GM19239 (cell line): ENCODE results near the gene PRKCG.
"Not testable (repeated sequence)": the region's sequence is repeated elsewhere in the genome, so short reads cannot be mapped to it uniquely, and the experiment has no call there.

Experiments
- DNase-seq: peaks from one replicate; pipeline ENCODE4 v3.0.0; 2011; ENCODE audit warnings: low spot score; ENCODE audit not compliant: insufficient read length
- FAIRE-seq: peaks from 2 replicates; lab custom pipeline; 2011; peaks lifted over from hg19 to GRCh38; lab: Jason Lieb, UNC

PRKCG gene

DNA sequence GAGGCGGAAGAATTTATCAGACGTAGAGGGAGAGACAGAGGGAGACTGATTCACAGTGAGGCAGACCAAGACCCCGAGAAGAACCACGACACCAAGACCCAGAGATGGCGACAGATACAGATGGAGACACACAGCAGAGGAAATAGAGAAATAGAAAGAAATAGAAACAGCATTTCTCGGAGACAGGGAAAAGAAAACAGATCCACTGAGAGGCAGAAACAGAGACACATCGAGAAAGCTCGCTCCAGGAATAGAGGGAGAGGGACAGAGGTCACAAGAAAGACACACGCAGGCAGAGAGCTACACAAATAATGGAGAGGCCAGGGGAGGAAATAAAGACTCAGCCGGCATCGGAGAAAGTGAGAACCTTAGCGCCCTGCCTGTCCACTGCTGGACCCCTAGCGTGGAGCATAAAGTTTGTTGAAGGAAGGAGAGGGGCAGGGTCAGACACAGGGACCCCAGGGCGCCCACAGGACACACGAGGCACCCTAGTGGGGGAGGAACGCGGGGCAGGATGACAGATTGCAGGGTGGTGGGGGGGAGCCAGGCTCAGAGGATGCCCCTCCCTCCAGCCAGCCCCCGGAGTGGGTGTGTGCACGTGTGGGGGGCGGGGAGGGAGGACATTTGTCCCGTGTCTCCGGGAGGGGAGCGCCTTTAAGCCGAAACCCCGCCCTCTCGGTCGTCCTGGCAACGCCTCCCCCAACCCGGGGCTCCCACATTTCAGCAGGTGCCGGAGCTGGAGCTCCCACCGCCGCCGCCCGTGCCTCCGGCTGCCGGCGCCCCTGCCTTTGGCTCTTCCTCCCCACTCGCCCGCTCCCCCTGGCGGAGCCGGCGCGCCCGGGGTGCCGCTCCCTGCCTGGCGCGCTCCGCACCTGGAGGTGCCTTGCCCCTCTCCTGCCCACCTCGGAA lies at the start of gene PRKCG:
Gene PRKCG, plus strand, starts transcription at position 716 of the 909 bp plus-strand sequence. CDS start 298 bp downstream, outside the sequence.
- FAIRE-seq (no peak), DNase-seq (no peak)

DNA sequence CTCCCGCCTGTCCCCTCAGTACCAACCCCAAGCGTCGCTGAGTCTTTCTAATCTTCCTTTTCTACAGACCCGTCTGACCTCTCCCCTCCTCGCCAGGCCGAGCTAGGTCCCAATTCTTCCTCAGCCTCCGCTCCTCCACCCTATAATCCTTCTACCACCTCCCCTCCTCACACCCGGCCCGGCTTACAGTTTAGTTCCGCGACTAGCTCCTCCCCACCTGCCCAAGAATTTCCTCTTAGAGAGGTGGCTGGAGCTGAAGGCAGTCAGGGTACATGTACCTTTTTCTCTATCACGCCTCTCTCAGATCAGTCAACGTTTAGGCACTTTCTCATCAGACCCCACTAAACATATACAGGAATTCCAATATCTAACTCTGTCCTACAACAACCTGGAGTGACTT lies 49.1 kb upstream of the PRKCG start:
- DNase-seq, FAIRE-seq: not testable (repeated sequence)

DNA sequence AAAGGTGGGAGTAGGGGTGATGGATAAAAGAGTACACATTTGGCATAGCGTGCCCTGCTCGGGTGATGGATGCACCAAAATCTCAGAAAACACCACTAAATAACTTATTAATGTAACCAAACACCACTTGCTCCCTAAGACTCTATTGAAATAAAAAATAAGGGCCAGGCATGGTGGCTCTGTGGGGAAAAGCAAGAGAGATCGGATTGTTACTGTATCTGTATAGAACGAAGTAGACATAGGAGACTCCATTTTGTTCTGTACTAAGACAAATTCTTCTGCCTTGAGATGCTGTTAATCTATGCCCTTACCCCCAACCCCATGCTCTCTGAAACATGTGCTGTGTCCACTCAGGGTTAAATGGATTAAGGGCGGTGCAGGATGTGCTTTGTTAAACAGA lies 43.6 kb upstream of the PRKCG start:
- not testable (repeated sequence) for DNase-seq, FAIRE-seq

DNA sequence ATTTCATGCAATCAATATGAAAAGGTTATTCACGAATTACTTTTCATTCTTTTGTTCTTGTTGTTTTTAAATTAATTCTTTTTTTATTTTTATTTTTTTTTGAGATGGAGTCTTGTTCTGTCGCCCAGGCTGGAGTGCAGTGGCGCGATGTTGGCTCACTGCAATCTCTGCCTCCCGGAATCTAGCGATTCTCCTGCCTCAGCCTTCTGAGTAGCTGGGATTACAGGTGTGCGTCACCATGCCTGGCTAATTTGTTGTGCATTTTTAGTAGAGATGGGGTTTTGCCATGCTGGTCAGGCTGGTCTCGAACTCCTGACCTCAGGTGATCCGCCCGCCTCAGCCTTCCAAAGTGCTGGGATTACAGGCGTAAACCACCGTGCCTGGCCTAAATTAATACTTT lies 41.8 kb upstream of the PRKCG start:
- FAIRE-seq, DNase-seq: not testable (repeated sequence)

DNA sequence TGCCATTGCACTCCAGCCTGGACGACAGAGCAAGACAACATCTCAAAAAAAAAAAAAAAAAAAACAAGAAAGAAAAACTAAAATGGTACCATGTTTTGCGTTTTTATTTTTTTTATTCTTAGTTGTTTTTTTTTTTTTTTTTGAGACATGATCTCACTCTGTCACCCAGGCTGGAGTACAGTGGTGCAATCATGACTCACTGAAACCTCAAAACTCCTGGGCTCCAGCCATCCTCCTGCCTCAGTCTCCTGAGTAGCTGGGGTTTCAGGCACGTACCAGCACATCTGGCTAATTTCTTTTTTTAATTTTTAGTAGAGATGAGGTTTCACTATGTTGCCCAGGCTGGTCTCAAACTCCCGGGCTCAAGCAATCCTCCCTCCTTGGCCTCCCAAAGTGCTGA lies 41.1 kb upstream of the PRKCG start:
- FAIRE-seq, DNase-seq: not testable (repeated sequence)

DNA sequence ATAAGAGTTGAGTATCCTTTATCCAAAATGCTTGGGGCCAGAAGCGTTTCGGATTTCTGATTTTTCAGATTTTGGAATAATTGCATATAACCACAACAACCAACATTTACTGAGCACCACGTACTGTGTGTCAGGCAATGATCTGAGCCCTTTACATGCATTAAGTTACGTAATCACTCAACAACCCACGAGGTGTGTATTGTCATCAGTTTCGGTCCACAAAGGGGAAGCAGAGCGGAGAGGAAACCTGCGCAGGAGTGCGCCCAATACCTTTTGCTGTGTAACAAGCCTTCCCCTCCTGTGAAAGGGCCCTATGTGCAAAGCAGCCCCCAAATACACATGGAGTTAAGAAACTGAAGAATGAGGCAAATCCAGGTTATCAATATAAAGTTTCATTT lies 37.1 kb upstream of the PRKCG start:
- no peak for FAIRE-seq
- DNase-seq, result no peak

DNA sequence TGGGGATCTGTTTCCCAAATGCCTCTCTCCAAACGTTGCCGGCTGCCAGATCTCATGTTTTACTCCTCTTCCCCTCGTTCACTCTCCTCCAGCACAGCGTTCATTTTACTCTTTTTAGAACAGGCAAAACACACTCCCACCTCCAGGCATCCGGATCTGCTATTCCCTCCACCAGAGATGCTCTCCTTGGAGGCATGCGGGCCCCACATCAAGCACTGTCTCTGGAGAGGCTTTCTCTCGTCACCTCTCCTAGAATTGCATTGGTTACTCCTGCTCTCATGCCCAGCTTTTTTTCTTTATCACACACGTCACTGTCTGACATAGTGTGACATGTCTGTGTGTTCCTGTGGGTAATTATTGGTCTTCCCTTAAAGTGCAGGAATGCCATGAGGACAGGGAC lies 34.4 kb upstream of the PRKCG start:
- no peak for FAIRE-seq

DNA sequence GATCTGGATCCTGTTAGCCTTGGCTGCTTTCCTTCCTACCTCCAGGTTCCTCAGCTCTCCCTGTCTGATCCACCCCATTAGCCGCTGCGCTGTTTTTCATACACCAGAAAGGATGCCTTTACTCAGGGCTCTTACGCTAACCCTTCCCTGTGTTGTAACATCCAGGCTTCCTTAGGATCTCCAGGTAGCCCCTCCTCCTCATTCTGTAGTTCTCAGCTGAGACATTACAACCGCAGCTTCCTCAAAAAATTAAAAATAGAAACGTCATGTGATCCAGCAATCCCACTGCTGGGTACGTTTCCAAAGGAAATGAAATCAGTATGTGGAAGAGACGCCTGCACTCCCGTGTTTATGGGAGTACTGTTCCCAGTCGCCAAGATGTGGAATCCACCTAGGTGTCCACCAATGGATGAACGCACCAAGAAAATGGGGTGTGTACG lies 32.7 kb upstream of the PRKCG start:
- no peak for FAIRE-seq
- DNase-seq, result no peak

More for the DNA sequence above, 34.4 kb upstream of the PRKCG start:
- no peak for DNase-seq

DNA sequence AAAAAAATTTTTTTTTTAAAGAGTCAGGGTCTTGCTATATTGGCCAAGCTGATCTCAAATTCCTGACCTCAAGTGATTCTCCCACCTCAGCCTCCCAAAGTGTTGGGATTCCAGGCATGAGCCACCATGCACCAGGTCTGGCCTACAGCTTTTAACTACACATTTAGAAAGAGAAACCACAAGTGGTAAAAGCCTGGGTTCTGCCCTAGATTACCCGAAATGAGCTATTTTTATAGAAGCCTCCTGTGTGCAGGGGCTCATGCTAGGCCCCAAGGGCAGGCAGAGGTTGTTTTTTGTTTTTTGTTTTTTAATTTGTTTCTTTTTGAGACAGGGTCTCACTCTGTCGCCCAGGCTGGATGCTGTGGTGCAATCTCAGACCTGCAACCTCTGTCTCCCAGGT lies 28.3 kb upstream of the PRKCG start:
- DNase-seq (no peak), FAIRE-seq (no peak)

DNA sequence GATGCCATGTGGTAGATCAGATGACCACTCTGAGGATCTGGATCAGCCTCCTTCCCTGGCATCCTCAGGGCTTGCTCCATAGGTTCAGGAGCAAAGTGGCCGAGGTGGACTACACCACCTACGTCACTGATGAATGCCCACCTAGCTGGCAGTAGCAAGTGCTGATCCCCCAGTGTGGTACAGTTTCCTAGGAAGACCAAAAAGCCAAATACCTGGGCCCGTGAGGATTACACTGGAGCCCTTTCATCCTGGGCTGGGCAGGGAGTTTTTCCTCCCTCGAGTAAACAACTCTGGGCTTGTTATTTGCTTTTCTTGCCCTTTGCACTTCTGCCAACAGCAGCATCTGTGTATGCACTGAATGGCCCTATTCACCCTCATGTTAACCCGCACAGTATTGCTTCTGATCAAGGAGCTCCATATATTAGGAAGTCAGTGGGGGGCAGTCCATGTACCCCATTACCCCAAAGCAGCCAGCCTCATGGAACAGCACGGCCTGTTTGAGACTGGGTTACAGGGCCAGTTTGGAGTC lies 17.6 kb upstream of the PRKCG start:
- no peak for FAIRE-seq
- no peak for DNase-seq

DNA sequence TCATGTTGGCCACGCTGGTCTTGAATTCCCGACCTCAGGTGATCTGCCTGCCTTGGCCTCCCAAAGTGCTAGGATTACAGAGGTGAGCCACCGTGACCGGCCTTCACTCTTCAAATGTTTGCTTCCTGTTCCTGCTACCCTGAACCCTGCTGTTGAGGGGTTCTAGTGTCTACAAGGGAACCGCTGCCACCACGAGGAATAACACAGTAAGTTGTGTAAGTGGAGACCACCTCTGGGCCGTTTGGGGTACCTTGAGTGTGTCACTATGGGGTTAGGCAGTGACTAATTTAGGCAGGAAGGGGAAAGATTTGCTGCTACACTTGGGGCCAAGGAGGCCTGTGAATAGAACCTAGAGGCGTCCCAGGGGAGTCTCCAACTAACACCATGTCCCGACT lies 16.5 kb upstream of the PRKCG start:
- DNase-seq, result no peak
- no peak for FAIRE-seq

DNA sequence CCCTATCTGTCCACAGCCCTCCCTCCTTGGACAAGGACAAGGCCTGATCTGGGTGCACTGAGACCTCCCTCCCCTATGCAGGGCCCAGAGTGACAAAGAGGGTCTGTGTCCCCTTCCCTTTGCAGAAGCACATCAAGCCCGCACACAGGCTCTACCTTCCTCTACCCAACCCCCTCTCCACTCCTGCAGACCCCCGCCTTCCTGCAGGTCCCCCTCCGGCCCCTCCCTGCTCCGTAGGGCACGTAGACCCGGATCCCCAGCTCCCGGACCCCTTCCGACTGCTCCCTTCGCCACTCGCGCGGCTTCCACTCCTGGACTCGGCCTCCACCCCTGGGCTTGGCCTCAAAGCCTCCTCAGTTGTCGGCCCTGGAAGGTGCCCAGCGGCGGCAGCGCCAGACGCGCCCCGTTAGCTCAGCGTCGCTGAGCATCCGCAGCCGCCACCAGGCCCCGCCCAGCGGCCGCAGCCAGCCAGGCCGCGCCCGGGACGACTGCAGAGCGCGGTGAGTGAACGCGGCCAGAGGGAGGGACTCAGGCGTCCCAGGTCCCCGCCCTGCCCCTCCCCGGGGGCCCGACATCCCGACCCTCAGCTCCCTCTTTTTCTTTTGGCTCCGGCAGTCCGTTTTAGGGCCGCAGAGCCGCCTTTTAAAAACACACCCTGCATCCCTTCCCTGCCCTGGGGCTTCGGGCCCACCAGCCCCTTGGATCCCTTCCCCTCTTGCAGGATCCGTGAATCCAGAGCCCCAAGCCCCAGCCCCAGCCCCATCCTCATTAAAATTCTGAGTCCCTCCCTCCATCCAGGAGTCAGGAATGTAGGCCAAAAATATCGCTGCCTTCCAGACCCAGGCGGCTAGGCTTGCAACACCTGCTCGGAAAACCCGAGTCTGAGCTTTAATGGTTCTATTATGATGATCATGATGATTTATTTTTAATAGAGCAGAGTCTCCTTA lies 15.8 kb upstream of the PRKCG start:
- DNase-seq (no peak), FAIRE-seq (no peak)

DNA sequence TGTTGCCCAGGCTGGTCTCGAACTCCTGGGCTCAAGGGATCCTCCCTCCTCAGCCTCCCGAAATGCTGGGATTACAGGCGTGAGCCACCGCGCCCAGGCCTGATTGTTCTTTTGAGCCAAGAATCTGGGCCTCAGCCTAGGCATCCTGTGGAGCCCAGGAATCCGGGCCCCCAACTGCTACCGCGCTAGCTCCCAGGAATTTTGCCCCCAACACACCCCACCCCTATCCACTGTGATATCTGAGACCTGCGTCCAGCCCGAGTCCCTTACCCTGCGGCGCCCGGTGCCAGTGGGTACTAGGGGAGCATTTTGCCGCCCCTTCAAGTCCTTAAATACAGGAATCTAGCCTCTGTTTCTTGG lies 15.2 kb upstream of the PRKCG start:
- DNase-seq (no peak), FAIRE-seq (no peak)

DNA sequence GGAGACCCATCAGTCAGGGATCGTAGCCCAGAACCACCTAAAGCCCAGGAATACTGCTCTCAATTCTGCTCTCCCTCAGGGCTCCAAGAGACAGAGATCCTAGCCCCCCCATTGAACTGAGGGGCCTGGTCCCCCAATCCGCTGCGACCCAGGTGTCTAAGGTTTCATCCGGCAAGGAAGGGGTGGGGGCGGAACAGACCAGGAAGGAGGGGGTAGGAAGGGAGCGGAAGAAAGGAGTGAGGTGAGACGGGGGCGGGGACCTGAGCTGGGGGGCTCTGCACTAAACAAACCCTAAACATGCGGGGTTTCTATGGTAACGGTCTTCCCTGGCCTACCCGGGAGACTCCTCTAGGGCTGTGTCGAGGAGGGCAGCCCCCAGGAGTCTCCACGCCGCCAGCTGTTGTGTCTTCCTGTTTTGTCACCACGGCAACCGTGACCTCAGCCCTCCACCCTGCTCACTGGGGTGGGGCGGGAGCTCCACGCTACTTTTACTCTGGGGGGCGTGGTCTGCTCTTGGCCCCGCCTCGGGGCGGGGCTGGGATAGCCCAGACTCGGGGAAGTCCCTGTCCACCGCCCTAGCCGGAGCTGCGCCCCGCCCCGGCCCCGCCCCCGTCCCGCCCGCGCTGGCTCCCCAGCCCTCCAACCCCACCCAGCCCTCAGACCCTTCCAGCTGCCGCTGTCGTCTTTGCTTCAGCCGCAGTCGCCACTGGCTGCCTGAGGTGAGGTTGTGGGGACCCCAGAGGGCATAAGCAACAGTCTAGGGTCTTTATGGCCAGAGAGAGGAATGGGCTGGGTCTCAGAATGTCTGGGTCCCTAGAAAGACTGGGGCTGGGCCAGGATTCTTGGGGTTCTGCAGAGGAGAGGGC lies 14.5 kb upstream of the PRKCG start, which contains the start of gene MYADM:
Gene MYADM, plus strand, starts transcription at position 659 of the 866 bp plus-strand sequence. CDS start 5,647 bp downstream, outside the sequence.
- DNase-seq, result peak; percentile 88
- FAIRE-seq, result peak; percentile 53

DNA sequence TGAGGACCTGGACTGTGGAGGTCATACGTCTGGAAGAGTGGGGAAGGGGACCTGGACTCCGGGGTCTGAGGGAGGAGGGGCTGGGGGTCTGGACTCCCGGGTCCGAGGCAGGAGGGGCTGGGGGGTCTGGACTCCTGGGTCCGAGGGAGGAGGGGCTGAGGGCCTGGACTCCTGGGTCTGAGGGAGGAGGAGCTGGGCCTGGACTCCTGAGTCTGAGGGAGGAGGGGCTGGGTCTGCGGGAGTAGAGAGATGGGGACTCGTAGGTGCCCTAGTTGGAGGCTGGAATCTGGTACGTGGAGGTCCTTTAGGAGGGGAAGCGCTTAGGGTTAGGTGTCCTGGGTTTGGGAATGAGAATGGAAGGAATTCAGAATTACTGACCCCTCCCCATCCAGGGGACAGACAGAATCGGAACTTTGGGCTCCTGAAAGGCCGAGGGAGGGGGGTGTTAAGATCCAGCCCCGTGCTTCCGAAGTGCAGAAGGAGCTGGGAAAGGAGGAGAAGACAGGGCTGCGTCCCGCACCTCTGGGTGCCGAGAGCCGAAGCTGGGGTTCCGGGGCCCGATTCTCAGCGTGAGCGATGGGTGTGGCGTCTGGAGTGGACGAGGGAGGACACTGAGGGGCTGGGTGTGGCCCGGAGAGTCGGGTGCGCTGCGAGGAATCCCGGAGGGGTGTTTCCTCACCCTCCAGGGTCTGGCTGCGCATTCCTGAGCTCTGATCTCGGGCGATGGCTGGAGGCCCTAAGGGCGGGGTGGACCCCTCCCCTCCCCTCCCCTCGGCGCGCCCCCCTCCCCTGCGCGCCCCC lies 13.7 kb upstream of the PRKCG start:
- no peak for DNase-seq
- peak; percentile 37 for FAIRE-seq

DNA sequence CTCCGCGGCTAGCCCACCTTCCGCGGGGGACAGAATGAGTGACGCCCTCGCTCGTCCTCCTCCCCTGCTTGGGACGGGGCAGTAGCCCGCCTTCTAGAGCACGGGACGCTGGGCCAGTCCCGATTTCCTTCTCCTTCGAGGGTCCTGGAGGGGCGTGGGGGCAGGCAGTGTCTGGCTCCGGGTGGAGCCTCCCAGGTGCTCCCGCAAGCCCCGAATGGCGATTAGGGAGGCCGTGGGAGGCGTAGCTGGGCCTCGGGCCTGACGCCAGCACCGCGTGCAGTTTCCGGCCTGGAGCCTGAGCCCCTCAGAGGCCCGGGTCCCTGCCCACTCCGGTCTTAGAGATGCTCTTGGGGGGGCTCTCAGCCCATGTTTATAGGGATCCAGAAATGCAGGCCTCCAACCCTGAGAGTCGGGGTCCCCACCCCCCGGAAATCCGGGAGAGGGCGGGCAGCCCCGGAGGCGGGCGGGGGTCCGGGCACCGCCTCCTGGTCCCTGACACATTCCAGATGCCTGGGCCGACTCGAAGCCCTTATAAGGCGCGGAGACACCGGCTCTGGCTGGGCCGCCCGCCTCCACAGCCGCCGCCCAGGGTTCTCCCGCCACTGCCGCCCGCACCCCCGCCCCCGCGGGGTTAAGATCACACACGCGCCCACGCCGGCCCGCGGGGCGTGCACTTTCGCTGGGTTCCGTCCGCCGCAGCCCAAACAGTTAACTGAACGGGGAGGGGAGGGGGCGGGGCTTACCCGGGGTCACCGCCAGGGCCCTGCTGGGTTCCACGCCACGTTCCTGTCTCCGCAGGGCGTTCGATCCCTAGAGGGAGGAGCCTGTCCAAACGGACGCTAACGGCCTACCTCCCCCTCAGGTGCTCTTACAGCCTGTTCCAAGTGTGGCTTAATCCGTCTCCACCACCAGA lies 12.8 kb upstream of the PRKCG start:
- peak; percentile 84 for DNase-seq
- FAIRE-seq, result peak; percentile 73

DNA sequence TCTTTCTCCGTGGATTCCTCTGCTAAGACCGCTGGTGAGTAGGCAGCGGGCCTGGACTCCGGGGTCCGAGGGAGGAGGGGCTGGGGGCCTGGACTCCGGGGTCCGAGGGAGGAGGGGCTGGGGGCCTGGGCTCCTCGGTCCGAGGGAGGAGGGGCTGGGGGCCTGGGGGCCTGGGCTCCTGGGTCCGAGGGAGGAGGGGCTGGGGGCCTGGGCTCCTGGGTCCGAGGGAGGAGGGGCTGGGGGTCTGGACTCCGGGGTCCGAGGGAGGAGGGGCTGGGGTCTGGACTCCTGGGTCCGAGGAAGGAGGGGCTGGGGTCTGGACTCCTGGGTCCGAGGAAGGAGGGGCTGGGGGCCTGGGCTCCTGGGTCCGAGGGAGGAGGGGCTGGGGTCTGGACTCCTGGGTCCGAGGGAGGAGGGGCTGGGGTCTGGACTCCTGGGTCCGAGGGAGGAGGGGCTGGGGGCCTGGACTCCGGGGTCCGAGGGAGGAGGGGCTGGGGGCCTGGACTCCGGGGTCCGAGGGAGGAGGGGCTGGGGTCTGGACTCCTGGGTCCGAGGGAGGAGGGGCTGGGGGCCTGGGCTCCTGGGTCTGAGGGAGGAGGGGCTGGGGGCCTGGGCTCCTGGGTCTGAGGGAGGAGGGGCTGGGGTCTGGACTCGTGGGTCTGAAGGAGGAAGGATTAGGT lies 12.1 kb upstream of the PRKCG start:
- not testable (repeated sequence) for DNase-seq, FAIRE-seq
